HepG2 (cell line): ENCODE data around the gene PSORS1C1. TPM values are rescaled to one million over a fixed set of nuclear protein-coding genes. Genes with fewer than 3 reads are reported as not detected.

Experiments
- ATAC-seq: fragments of 200-7000 bp; cut with Tn5 transposase; 3 replicates; pipeline ENCODE4 v1.9.1; 2020; ENCODE audit warnings: mild to moderate bottlenecking, moderate library complexity
- BruUV-seq: library from RNA; stranded (reverse); fragments of 400-500 nt; replicated peaks from 2 replicates; lab custom pipeline; 2021; lab: Mats Ljungman, UMichigan
- CTCF ChIA-PET: fragments of 300-600 bp; formaldehyde crosslinking; extraction: SDS; loops from one replicate; lab custom pipeline; 2021; ENCODE audit warnings: low total read pairs, inconsistent platforms, low intra/inter-chr PET ratio; lab: Yijun Ruan, JAX
- POLR2A ChIA-PET: fragments of 350-600 bp; sonication (Branson Sonifier 250); formaldehyde crosslinking; loops from one replicate; lab custom pipeline; 2020; ENCODE audit warnings: antibody characterized with exemption, inconsistent platforms; lab: Yijun Ruan, JAX
- DNase-seq: peaks from one replicate; pipeline ENCODE4 v3.0.0-alpha.2; 2015; ENCODE audit warnings: low spot score
- FAIRE-seq: peaks from 3 replicates; lab custom pipeline; 2011; peaks lifted over from hg19 to GRCh38; lab: Jason Lieb, UNC
- H2AFZ ChIP-seq: one replicate; pipeline ENCODE4 v1.6.1; 2011; ENCODE audit warnings: low read length, inconsistent platforms
- H3K27ac ChIP-seq: fragments of 300-600 bp; 3 replicates; pipeline ENCODE4 v1.8.0; 2011; ENCODE audit warnings: mixed run types, mild to moderate bottlenecking, mixed read lengths, low read length, inconsistent platforms; ENCODE audit not compliant: insufficient read depth; ENCODE audit errors: extremely low read length
- H3K27me3 ChIP-seq, 2 experiments: fragments of 200-600 bp in 1 of 2; 2 replicates in 1 of 2; 3 replicates in 1 of 2; pipeline versions ENCODE4 v1.6.0 to v1.8.0; 2011; ENCODE audit warnings: low read length in 2 of 2, mild to moderate bottlenecking in 2 of 2, moderate library complexity in 2 of 2, inconsistent platforms in 1 of 2; ENCODE audit not compliant: insufficient read depth in 2 of 2, control insufficient read depth in 1 of 2
- H3K36me3 ChIP-seq, 2 experiments: fragments of 200-600 bp in 1 of 2; replicated peaks in 1 of 2; 2 replicates in 1 of 2; 3 replicates in 1 of 2; pipeline versions ENCODE4 v1.5.1 to v1.8.0; 2011; ENCODE audit warnings: low read length in 2 of 2, inconsistent platforms in 1 of 2; ENCODE audit not compliant: insufficient read depth in 2 of 2, control insufficient read depth in 1 of 2
- H3K4me1 ChIP-seq: 2 replicates; pipeline ENCODE4 v1.5.1; 2012; ENCODE audit warnings: low read length, inconsistent platforms; ENCODE audit not compliant: insufficient read depth
- H3K4me2 ChIP-seq: 2 replicates; pipeline ENCODE4 v1.6.0; 2011; ENCODE audit warnings: low read depth, low read length, inconsistent platforms
- H3K4me3 ChIP-seq, 3 experiments: fragments of 200-600 bp in 1 of 3; sonication (generic), shearing (Covaris generic) in 1 of 3; replicated peaks in 1 of 3; 2 replicates each; pipeline ENCODE4 v1.5.1; 2011 to 2016; ENCODE audit warnings: low read length in 3 of 3, inconsistent platforms in 2 of 3, low read depth in 2 of 3, mild to moderate bottlenecking in 2 of 3, control low read depth in 1 of 3, mixed read lengths in 1 of 3; ENCODE audit not compliant: insufficient read depth in 1 of 3
- H3K79me2 ChIP-seq: one replicate; pipeline ENCODE4 v1.6.1; 2011; ENCODE audit warnings: low read length, inconsistent platforms; ENCODE audit not compliant: insufficient read depth
- H3K9ac ChIP-seq: 2 replicates; pipeline ENCODE4 v1.6.0; 2011; ENCODE audit warnings: mild to moderate bottlenecking, low read depth, low read length, inconsistent platforms; ENCODE audit not compliant: insufficient read depth
- H3K9me3 ChIP-seq: 2 replicates; pipeline ENCODE4 v1.5.1; 2012; ENCODE audit warnings: mild to moderate bottlenecking, low read length
- H4K20me1 ChIP-seq: 2 replicates; pipeline ENCODE4 v1.6.0; 2011; ENCODE audit warnings: inconsistent platforms, mild to moderate bottlenecking, low read length, moderate library complexity; ENCODE audit not compliant: insufficient read depth
- HOXA5 ChIP-seq: sonication (generic); formaldehyde crosslinking; IDR thresholded peaks from 2 replicates; pipeline ENCODE4 v1.4.0; 2020; ENCODE audit warnings: missing genetic modification reagents
- RBM22 ChIP-seq: fragments of 200-400 bp; formaldehyde crosslinking; optimal IDR thresholded peaks from 2 replicates; pipeline ENCODE3; 2017; ENCODE audit warnings: mild to moderate bottlenecking, low read length, moderate library complexity
- SP4 ChIP-seq: sonication (generic); formaldehyde crosslinking; IDR thresholded peaks from 2 replicates; pipeline ENCODE4 v1.8.1; 2023; ENCODE audit warnings: mild to moderate bottlenecking, missing genetic modification reagents
- TEF ChIP-seq: sonication (generic); formaldehyde crosslinking; IDR thresholded peaks from 2 replicates; pipeline ENCODE4 v1.5.0; 2020; ENCODE audit warnings: missing genetic modification reagents
- THAP9 ChIP-seq: sonication (generic); formaldehyde crosslinking; IDR thresholded peaks from 2 replicates; pipeline ENCODE4; 2020; ENCODE audit warnings: missing genetic modification reagents, mild to moderate bottlenecking, borderline replicate concordance
- ZBTB4 ChIP-seq: sonication (generic); formaldehyde crosslinking; IDR thresholded peaks from 2 replicates; pipeline ENCODE4 v1.4.0; 2020; ENCODE audit warnings: missing genetic modification reagents, mild to moderate bottlenecking, borderline replicate concordance
- ZFP91 ChIP-seq: sonication (generic); formaldehyde crosslinking; IDR thresholded peaks from 2 replicates; pipeline ENCODE4 v1.9.0; 2022; ENCODE audit warnings: missing genetic modification reagents, mild to moderate bottlenecking, borderline replicate concordance
- ZMYM3 ChIP-seq: sonication (generic); formaldehyde crosslinking; IDR thresholded peaks from 2 replicates; pipeline ENCODE4 v1.5.1; 2020; ENCODE audit warnings: mild to moderate bottlenecking, missing genetic modification reagents
- ZNF337 ChIP-seq: sonication (generic); formaldehyde crosslinking; IDR thresholded peaks from 2 replicates; pipeline ENCODE4 v1.5.1; 2020; ENCODE audit warnings: missing genetic modification reagents, low read depth, mild to moderate bottlenecking, borderline replicate concordance
- ZNF33A ChIP-seq: sonication (generic); formaldehyde crosslinking; IDR thresholded peaks from 2 replicates; pipeline ENCODE4 v1.5.1; 2020; ENCODE audit warnings: missing genetic modification reagents, mild to moderate bottlenecking, moderate library complexity, borderline replicate concordance
- ZNF549 ChIP-seq: sonication (generic); formaldehyde crosslinking; IDR thresholded peaks from 2 replicates; pipeline ENCODE4 v1.5.0; 2020; ENCODE audit warnings: missing genetic modification reagents
- ZNF580 ChIP-seq: IDR thresholded peaks from 2 replicates; pipeline ENCODE4 v1.6.1; 2016; ENCODE audit warnings: low read depth, borderline replicate concordance
- WGBS: methylation state at CpG from one replicate; pipeline ENCODE4 v1.1.6; 2017; ENCODE audit warnings: low lambda C conversion rate; 5-methylcytosine and 5-hydroxymethylcytosine counted together
- in situ Hi-C: cut with HindIII; loops from 2 replicates; pipeline ENCODE4 v1.10.0; 2017; ENCODE audit warnings: low pct_unique_long_range_greater_than_20kb; ENCODE audit not compliant: extremely low pct_ligation_motif_present
- intact Hi-C: fragments of 100-400 bp; cut with micrococcal nuclease; formaldehyde crosslinking; loops from one replicate; pipeline ENCODE4 v1.10.0; 2022; ENCODE audit not compliant: unreplicated experiment
- polyA plus RNA-seq, 8 experiments: library from polyadenylated mRNA; depleted of rRNA in 3 of 8; stranded (reverse) in 7 of 8; unstranded in 1 of 8; fragments of >200 nt; fragmentation: Illumina TruSeq in 4 of 8; extraction: Trizol in 4 of 8; gene quantifications; 2 replicates each; pipeline versions ENCODE4 v1.2.1 to v1.2.3, GENCODE V29; 2011 to 2016; ENCODE audit warnings: low read depth in 4 of 8, missing spikeins in 1 of 8, mixed read lengths in 1 of 8; ENCODE audit not compliant: insufficient read depth in 1 of 8
- total RNA-seq, 5 experiments: library from RNA; depleted of rRNA; stranded (reverse); fragments of >200 nt; fragmentation: Illumina TruSeq; extraction: Trizol; gene quantifications; 2 replicates each; pipeline ENCODE4 v1.2.3, GENCODE V29; 2016; ENCODE audit warnings: low read depth in 1 of 5

Gene PSORS1C1
- total and polyA plus RNA-seq, 2 of the 13 experiments (the other 11 are each of a cell fraction or from before 2014, with no cell fraction given): 0.01 to 0.02 TPM

- no TSS peak for BruUV-seq
- no peaks in the 10 kb centered on the region for H3K79me2 ChIP-seq
- no peak for TF ChIP-seq ZNF549
- TF ChIP-seq SP4: no peak
- no peak for TF ChIP-seq ZBTB4 (CRISPR knock-in tag)
- no peak for TF ChIP-seq TEF (CRISPR knock-in tag)
- TF ChIP-seq ZMYM3 (CRISPR knock-in tag): no peak
- TF ChIP-seq ZFP91 (CRISPR knock-in tag): no peak
- TF ChIP-seq RBM22: no peak
- TF ChIP-seq THAP9: no peak
- TF ChIP-seq ZNF33A (CRISPR knock-in tag): no peak
- no peak for TF ChIP-seq ZNF337 (CRISPR knock-in tag)
- TF ChIP-seq ZNF580 (CRISPR knock-in tag): no peak
- TF ChIP-seq HOXA5 (CRISPR knock-in tag): no peak
- DNase-seq (no peak), ATAC-seq (no peak), FAIRE-seq (no peak)
- ChIA-PET CTCF (no interaction called here), POLR2A (no interaction called here)
- 73% methylated on average over 8 of the region's 15 CpGs for WGBS
- no peaks in the 10 kb centered on the region for H4K20me1 ChIP-seq
- H3K4me1 ChIP-seq: peaks cover 7% of the 10 kb centered on the region
- peaks cover 4 to 18% of the 10 kb centered on the region in 2 experiments; a peak in 4 of 5 replicates for H3K36me3 ChIP-seq
- no peak overlapping the region for H2AFZ ChIP-seq
- in situ Hi-C loops: no loop called here
- H3K9me3 ChIP-seq: no peaks in the 10 kb centered on the region
- no peak overlapping the region for H3K4me2 ChIP-seq
- no peak overlapping the region for H3K9ac ChIP-seq
- intact Hi-C loops: no loop called here
- H3K4me3 ChIP-seq: no peak overlapping the region
- no peak overlapping the region for H3K27ac ChIP-seq
- 0 out of 5 replicates have a peak, but pooled peaks cover 0 to 4% of the 10 kb centered on the region in 2 experiments for H3K27me3 ChIP-seq
Observed at GRCh38 chr6:31140643-31141042, 26.0 kb downstream of the PSORS1C1 start.
